HepG2 (cell line): ENCODE results near the gene RNASE8. TPM values are rescaled to one million over a fixed set of nuclear protein-coding genes. Genes with fewer than 3 reads are reported as not detected.

Experiments
- CAMTA2 ChIP-seq: sonication (generic); formaldehyde crosslinking; IDR thresholded peaks from 2 replicates; pipeline ENCODE4 v1.4.0; 2020; ENCODE audit warnings: mild to moderate bottlenecking, missing genetic modification reagents, borderline replicate concordance
- CEBPG ChIP-seq: IDR thresholded peaks from 2 replicates; pipeline ENCODE4 v1.6.1; 2016
- KAT2B ChIP-seq: fragments of 150-350 bp; IDR thresholded peaks from 2 replicates; pipeline ENCODE4 v1.6.1; 2014; ENCODE audit warnings: low read depth, low read length, borderline replicate concordance
- MTA3 ChIP-seq: sonication (generic); formaldehyde crosslinking; IDR thresholded peaks from 2 replicates; pipeline ENCODE4 v1.4.0; 2020; ENCODE audit warnings: missing genetic modification reagents
- NCOR1 ChIP-seq: fragments of 200-600 bp; sonication (generic); IDR thresholded peaks from 2 replicates; pipeline ENCODE4 v1.7.0; 2017; ENCODE audit warnings: antibody characterized with exemption, low read length, borderline replicate concordance
- NFRKB ChIP-seq: fragments of 450-650 bp; IDR thresholded peaks from 2 replicates; pipeline ENCODE4 v1.6.1; 2017
- PAXIP1 ChIP-seq: sonication (generic); formaldehyde crosslinking; conservative IDR thresholded peaks from 2 replicates; pipeline ENCODE4 v1.4.0; 2020; ENCODE audit warnings: mild to moderate bottlenecking, missing genetic modification reagents, moderate library complexity
- RAD21 ChIP-seq: fragments of 450-650 bp; formaldehyde crosslinking; IDR thresholded peaks from 2 replicates; pipeline ENCODE4 v1.5.0; 2020; ENCODE audit warnings: mild to moderate bottlenecking
- SMAD9 ChIP-seq: sonication (generic); formaldehyde crosslinking; IDR thresholded peaks from 2 replicates; pipeline ENCODE4 v1.5.1; 2020; ENCODE audit warnings: mild to moderate bottlenecking, missing genetic modification reagents
- SP140L ChIP-seq: sonication (generic); formaldehyde crosslinking; IDR thresholded peaks from 2 replicates; pipeline ENCODE4 v1.4.0; 2020; ENCODE audit warnings: missing genetic modification reagents, borderline replicate concordance
- SPEN ChIP-seq: sonication (generic); formaldehyde crosslinking; IDR thresholded peaks from 2 replicates; pipeline ENCODE4 v1.5.1; 2020; ENCODE audit warnings: low read depth, mild to moderate bottlenecking, missing genetic modification reagents
- SRF ChIP-seq: IDR thresholded peaks from 2 replicates; pipeline ENCODE4 v1.6.1; 2011; ENCODE audit warnings: mild to moderate bottlenecking, low read depth, low read length, moderate library complexity
- THAP8 ChIP-seq: sonication (generic); formaldehyde crosslinking; IDR thresholded peaks from 2 replicates; pipeline ENCODE4 v1.5.1; 2020; ENCODE audit warnings: missing genetic modification reagents, mild to moderate bottlenecking, borderline replicate concordance
- YY1 ChIP-seq: IDR thresholded peaks from 2 replicates; pipeline ENCODE4 v1.6.1; 2011; ENCODE audit warnings: low read length, low read depth, moderate library complexity, mild to moderate bottlenecking; ENCODE audit not compliant: insufficient read depth, insufficient replicate concordance
- ZFX ChIP-seq: sonication (generic); formaldehyde crosslinking; IDR thresholded peaks from 2 replicates; pipeline ENCODE4 v1.4.0; 2020; ENCODE audit warnings: mild to moderate bottlenecking, low read depth, missing genetic modification reagents, moderate library complexity
- ZNF44 ChIP-seq: sonication (generic); formaldehyde crosslinking; IDR thresholded peaks from 2 replicates; pipeline ENCODE4 v1.5.1; 2020; ENCODE audit warnings: mild to moderate bottlenecking, missing genetic modification reagents
- ZNF691 ChIP-seq: sonication (generic); formaldehyde crosslinking; IDR thresholded peaks from 2 replicates; pipeline ENCODE4 v1.4.0; 2020; ENCODE audit warnings: missing genetic modification reagents, low read depth, mild to moderate bottlenecking, borderline replicate concordance
- ZSCAN12 ChIP-seq: sonication (generic); formaldehyde crosslinking; IDR thresholded peaks from 2 replicates; pipeline ENCODE4 v1.9.0; 2021; ENCODE audit warnings: mild to moderate bottlenecking, missing genetic modification reagents
- ZSCAN9 ChIP-seq: IDR thresholded peaks from 2 replicates; pipeline ENCODE4 v1.6.1; 2016; ENCODE audit warnings: borderline replicate concordance
- polyA plus RNA-seq, 8 experiments: library from polyadenylated mRNA; depleted of rRNA in 3 of 8; stranded (reverse) in 7 of 8; unstranded in 1 of 8; fragments of >200 nt; fragmentation: Illumina TruSeq in 4 of 8; extraction: Trizol in 4 of 8; gene quantifications; 2 replicates each; pipeline versions ENCODE4 v1.2.1 to v1.2.3, GENCODE V29; 2011 to 2016; ENCODE audit warnings: low read depth in 4 of 8, missing spikeins in 1 of 8, mixed read lengths in 1 of 8; ENCODE audit not compliant: insufficient read depth in 1 of 8
- total RNA-seq, 5 experiments: library from RNA; depleted of rRNA; stranded (reverse); fragments of >200 nt; fragmentation: Illumina TruSeq; extraction: Trizol; gene quantifications; 2 replicates each; pipeline ENCODE4 v1.2.3, GENCODE V29; 2016; ENCODE audit warnings: low read depth in 1 of 5
- TF ChIP-seq, protein P1 (sequence below), 2 experiments: fragments of 450-650 bp in 1 of 2; sonication (generic) in 1 of 2; formaldehyde crosslinking; IDR thresholded peaks; 2 replicates each; pipeline versions ENCODE4 v1.5.0 to v1.8.0; 2020 to 2022; ENCODE audit warnings: mild to moderate bottlenecking in 1 of 2, missing genetic modification reagents in 1 of 2
- TF ChIP-seq, protein P2 (sequence below): sonication (generic); formaldehyde crosslinking; IDR thresholded peaks from 2 replicates; pipeline ENCODE4 v1.5.1; 2020; ENCODE audit warnings: mild to moderate bottlenecking, missing genetic modification reagents

The RNASE8 gene
- total and polyA plus RNA-seq, 2 of the 13 experiments (the other 11 are each of a cell fraction or from before 2014, with no cell fraction given), result not detected

DNA sequence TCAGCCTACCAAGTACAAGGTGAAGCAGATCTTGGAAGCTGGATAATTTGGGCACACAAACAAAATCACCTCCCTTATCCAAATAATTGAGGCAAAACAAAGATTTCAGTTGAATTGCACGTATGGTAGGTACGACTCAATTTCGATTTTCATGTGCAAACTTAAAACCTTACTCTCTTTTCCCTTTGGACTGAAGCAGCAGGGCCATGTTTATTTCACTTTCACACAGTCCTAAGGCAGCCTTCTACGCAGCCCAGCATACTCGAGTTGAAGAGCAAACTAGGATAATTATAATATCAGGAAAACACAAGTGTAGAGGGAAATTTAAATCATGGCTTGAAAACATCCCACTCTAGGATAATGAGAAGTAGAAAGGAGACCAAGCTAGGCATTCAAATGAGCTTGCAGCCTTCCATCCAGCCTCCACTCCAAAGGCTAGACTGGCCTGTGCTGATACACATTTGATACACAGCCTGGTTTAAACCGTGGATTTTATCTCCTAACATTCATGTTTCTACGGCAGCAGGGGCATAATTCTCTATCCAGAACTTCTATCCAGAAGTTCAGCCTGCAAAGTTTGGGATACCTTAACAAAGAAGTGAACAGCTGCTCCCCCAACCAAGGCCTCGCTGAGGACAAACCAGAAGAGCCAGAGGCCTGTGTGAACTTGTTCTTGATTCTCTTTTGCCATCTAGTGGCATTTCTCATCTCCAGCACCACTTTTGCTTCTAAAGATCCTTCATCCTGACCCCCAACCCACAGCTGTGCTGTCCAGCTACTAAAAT, 17.8 kb upstream of the RNASE8 start (continued):
- TF ChIP-seq ZNF691, result no peak
- peak; percentile 85 for TF ChIP-seq ZFX (CRISPR knock-in tag)
- TF ChIP-seq, protein P1, sequence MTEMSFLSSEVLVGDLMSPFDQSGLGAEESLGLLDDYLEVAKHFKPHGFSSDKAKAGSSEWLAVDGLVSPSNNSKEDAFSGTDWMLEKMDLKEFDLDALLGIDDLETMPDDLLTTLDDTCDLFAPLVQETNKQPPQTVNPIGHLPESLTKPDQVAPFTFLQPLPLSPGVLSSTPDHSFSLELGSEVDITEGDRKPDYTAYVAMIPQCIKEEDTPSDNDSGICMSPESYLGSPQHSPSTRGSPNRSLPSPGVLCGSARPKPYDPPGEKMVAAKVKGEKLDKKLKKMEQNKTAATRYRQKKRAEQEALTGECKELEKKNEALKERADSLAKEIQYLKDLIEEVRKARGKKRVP (CRISPR knock-in tag; IDR thresholded peaks at IDR 0.05), result no peak
- peak; percentile 16; the same call in 1 of the 2 replicates for TF ChIP-seq ZSCAN9 (CRISPR knock-in tag)
- no peak for TF ChIP-seq NCOR1
- TF ChIP-seq, protein P2, sequence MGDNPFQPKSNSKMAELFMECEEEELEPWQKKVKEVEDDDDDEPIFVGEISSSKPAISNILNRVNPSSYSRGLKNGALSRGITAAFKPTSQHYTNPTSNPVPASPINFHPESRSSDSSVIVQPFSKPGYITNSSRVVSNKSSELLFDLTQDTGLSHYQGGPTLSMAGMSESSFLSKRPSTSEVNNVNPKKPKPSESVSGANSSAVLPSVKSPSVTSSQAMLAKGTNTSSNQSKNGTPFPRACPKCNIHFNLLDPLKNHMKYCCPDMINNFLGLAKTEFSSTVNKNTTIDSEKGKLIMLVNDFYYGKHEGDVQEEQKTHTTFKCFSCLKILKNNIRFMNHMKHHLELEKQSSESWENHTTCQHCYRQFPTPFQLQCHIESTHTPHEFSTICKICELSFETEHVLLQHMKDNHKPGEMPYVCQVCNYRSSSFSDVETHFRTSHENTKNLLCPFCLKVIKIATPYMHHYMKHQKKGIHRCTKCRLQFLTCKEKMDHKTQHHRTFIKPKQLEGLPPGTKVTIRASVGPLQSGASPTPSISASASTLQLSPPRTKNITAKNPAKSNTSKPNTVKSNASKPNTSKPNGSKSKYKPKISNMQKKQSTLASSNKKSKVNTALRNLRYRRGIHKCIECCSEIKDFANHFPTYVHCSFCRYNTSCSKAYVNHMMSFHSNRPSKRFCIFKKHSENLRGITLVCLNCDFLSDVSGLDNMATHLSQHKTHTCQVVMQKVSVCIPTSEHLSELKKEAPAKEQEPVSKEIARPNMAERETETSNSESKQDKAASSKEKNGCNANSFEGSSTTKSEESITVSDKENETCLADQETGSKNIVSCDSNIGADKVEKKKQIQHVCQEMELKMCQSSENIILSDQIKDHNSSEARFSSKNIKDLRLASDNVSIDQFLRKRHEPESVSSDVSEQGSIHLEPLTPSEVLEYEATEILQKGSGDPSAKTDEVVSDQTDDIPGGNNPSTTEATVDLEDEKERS, result no peak
- no peak for TF ChIP-seq SMAD9
- no peak for TF ChIP-seq KAT2B
- no peak for TF ChIP-seq THAP8 (CRISPR knock-in tag)
- TF ChIP-seq ZNF44 (CRISPR knock-in tag), result no peak
- no peak for TF ChIP-seq CAMTA2 (CRISPR knock-in tag)
- no peak for TF ChIP-seq PAXIP1 (CRISPR knock-in tag)
- peak; percentile 0 for TF ChIP-seq YY1
- no peak for TF ChIP-seq ZSCAN12 (CRISPR knock-in tag)
- TF ChIP-seq NFRKB, result no peak
- TF ChIP-seq RAD21 (CRISPR knock-in tag), result peak; percentile 92
- TF ChIP-seq SPEN (CRISPR knock-in tag), result no peak
- no peak for TF ChIP-seq CEBPG (CRISPR knock-in tag)
- no peak for TF ChIP-seq SP140L (CRISPR knock-in tag)
- TF ChIP-seq MTA3 (CRISPR knock-in tag), result no peak
- TF ChIP-seq SRF, result no peak
